Natural killer cell (primary cell): ENCODE data around the gene DUS2. TPM values are rescaled to one million over a fixed set of nuclear protein-coding genes. Genes with fewer than 3 reads are reported as not detected.

Source experiments
- ATAC-seq, 3 donors: fragments of 150-1000 bp in 2 of 3; fragments of 200-7000 bp in 1 of 3; cut with Tn5 transposase; 1 replicate in 1 of 3; 2 replicates in 2 of 3; pipeline ENCODE4 v1.10.0; 2021; ENCODE audit warnings: mild to moderate bottlenecking in 2 of 3, moderate library complexity in 2 of 3
- DNase-seq, 2 donors: peaks; one replicate each; pipeline versions ENCODE4 v3.0.0 to v3.0.0-alpha.2; 2013 to 2021; ENCODE audit warnings: mixed read lengths in 1 of 2
- H3K27ac ChIP-seq: one replicate; pipeline ENCODE4 v1.5.1; 2013; ENCODE audit warnings: mild to moderate bottlenecking, low read length
- H3K27me3 ChIP-seq: one replicate; pipeline ENCODE4 v1.6.1; 2013; ENCODE audit warnings: low read length; ENCODE audit not compliant: control insufficient read depth, insufficient read depth
- H3K36me3 ChIP-seq: one replicate; pipeline ENCODE4 v1.6.1; 2013; ENCODE audit warnings: low read length; ENCODE audit not compliant: control insufficient read depth, insufficient read depth
- H3K4me1 ChIP-seq: one replicate; pipeline ENCODE4 v1.6.1; 2013; ENCODE audit warnings: low read length; ENCODE audit not compliant: control insufficient read depth, insufficient read depth
- H3K4me3 ChIP-seq: one replicate; pipeline ENCODE4 v1.5.1; 2013; ENCODE audit warnings: low read length
- H3K9me3 ChIP-seq: one replicate; pipeline ENCODE4 v1.6.1; 2013; ENCODE audit warnings: low read length; ENCODE audit not compliant: control insufficient read depth, insufficient read depth
- H3K27ac Mint-ChIP-seq, 2 donors: one replicate each; pipeline ENCODE4 v1.8.0; 2022; ENCODE audit warnings: mild to moderate bottlenecking in 2 of 2, mixed read lengths in 2 of 2, moderate library complexity in 1 of 2
- H3K27me3 Mint-ChIP-seq, 2 donors: one replicate each; pipeline ENCODE4 v1.8.0; 2022; ENCODE audit warnings: low read depth in 2 of 2, mixed read lengths in 2 of 2
- H3K36me3 Mint-ChIP-seq: one replicate; pipeline ENCODE4 v1.8.0; 2022; ENCODE audit warnings: mixed read lengths
- H3K4me1 Mint-ChIP-seq, 2 donors: one replicate each; pipeline ENCODE4 v1.8.0; 2022; ENCODE audit warnings: mixed read lengths in 2 of 2
- H3K4me3 Mint-ChIP-seq: one replicate; pipeline ENCODE4 v1.8.0; 2022; ENCODE audit warnings: mild to moderate bottlenecking, moderate library complexity, mixed read lengths
- H3K9me3 Mint-ChIP-seq, 2 donors: one replicate each; pipeline ENCODE4 v1.8.0; 2022; ENCODE audit warnings: mixed read lengths in 2 of 2
- CTCF ChIP-seq: fragments of 200-600 bp; IDR thresholded peaks from one replicate; pipeline ENCODE4 v1.8.0; 2022; ENCODE audit warnings: antibody characterized with exemption
- WGBS: methylation state at CpG from one replicate; pipeline ENCODE4 v1.1.7; 2013; ENCODE audit warnings: missing lambda C conversion rate; ENCODE audit not compliant: insufficient coverage; 5-methylcytosine and 5-hydroxymethylcytosine counted together
- intact Hi-C: fragments of 100-400 bp; cut with micrococcal nuclease; formaldehyde crosslinking; loops from one replicate; pipeline ENCODE4 v1.14.2; 2022
- total RNA-seq, 4 donors: library from RNA; stranded (reverse); fragments of 120-200 nt in 1 of 4; gene quantifications; one replicate each; pipeline versions ENCODE4 v1.2.3 to v1.2.4, GENCODE V29; 2013 to 2022

DUS2 gene
- total RNA-seq, 3 donors from 2014 or later (not counting 1 experiment from before 2014, with no cell fraction given) = 21.6 to 24.2 (median 22.7) TPM

GRCh38 chr16:68031951-68032350 is 8.9 kb downstream of the DUS2 start:
- H3K27ac ChIP-seq = peak overlapping the region; percentile 40
- Mint-ChIP-seq H3K27ac (peak overlapping the region; percentile 61 to 87), H3K9me3 (no peaks in the 10 kb centered on the region), H3K36me3 (peaks cover 7% of the 10 kb centered on the region), H3K27me3 (no peaks in the 10 kb centered on the region), H3K4me3 (peak overlapping the region; percentile 75), H3K4me1 (peaks cover 26 to 34% of the 10 kb centered on the region in 2 donors)
- no peak for TF ChIP-seq CTCF
- peaks cover 39% of the 10 kb centered on the region for H3K4me1 ChIP-seq
- intact Hi-C loops = no loop called here
- H3K4me3 ChIP-seq = no peak overlapping the region
- H3K27me3 ChIP-seq = no peaks in the 10 kb centered on the region
- peaks cover 7% of the 10 kb centered on the region for H3K36me3 ChIP-seq
- ATAC-seq (peak; percentile 69 to 88 (median 84)), DNase-seq (peak in 1 of 2 donors; percentile 20)
- 40% methylated on average over 2 of the region's 2 CpGs for WGBS
- H3K9me3 ChIP-seq = no peaks in the 10 kb centered on the region

- intact Hi-C loops = no loop called here
- ATAC-seq (no peak), DNase-seq (no peak)
- Mint-ChIP-seq H3K9me3 (no peaks in the 10 kb centered on the region), H3K4me3 (no peak overlapping the region), H3K36me3 (no peaks in the 10 kb centered on the region), H3K27ac (peak overlapping the region in 1 of 2 donors; percentile 61), H3K27me3 (no peaks in the 10 kb centered on the region), H3K4me1 (peaks cover 34 to 36% of the 10 kb centered on the region in 2 donors)
- no peak for TF ChIP-seq CTCF
- Histone ChIP-seq H3K27ac (no peak overlapping the region), H3K4me1 (peaks cover 46% of the 10 kb centered on the region), H3K4me3 (no peak overlapping the region), H3K9me3 (no peaks in the 10 kb centered on the region), H3K27me3 (no peaks in the 10 kb centered on the region), H3K36me3 (peaks cover 4% of the 10 kb centered on the region)
- 95% methylated on average over 2 of the region's 2 CpGs for WGBS
These were observed 10.0 kb downstream of the DUS2 start for GRCh38 chr16:68033101-68033500.

GRCh38 chr16:68035227-68035626 is 12.1 kb downstream of the DUS2 start:
- peaks cover 36 to 40% of the 10 kb centered on the region in 2 donors for H3K4me1 Mint-ChIP-seq
- H3K27me3 Mint-ChIP-seq = no peaks in the 10 kb centered on the region
- Histone ChIP-seq H3K4me3 (no peak overlapping the region), H3K4me1 (peaks cover 50% of the 10 kb centered on the region), H3K9me3 (no peaks in the 10 kb centered on the region), H3K36me3 (peaks cover 2% of the 10 kb centered on the region), H3K27ac (no peak overlapping the region), H3K27me3 (no peaks in the 10 kb centered on the region)
- no peak for DNase-seq
- no peak overlapping the region for H3K4me3 Mint-ChIP-seq
- 94% methylated on average over 2 of the region's 2 CpGs for WGBS
- intact Hi-C loops = no loop called here
- no peak for TF ChIP-seq CTCF
- no peaks in the 10 kb centered on the region for H3K36me3 Mint-ChIP-seq
- peak overlapping the region in 1 of 2 donors; percentile 21 for H3K27ac Mint-ChIP-seq
- H3K9me3 Mint-ChIP-seq = no peaks in the 10 kb centered on the region
- no peak for ATAC-seq
